CD4-positive, alpha-beta T cell treated with Interleukin-15 for 1 hour (primary cell): ENCODE data around the gene MAGI3.
"Not testable (repeated sequence)": the region's sequence is repeated elsewhere in the genome, so short reads cannot be mapped to it uniquely, and the experiment has no call there.

Experiments used
- DNase-seq: peaks from one replicate; pipeline ENCODE4 v3.0.0-alpha.2; 2020

MAGI3 gene

GRCh38 chr1:113717506-113717905, 327.2 kb downstream of the MAGI3 start:
- DNase-seq: not testable (repeated sequence)

GRCh38 chr1:113718621-113719020, 328.3 kb downstream of the MAGI3 start:
- DNase-seq: not testable (repeated sequence)

- DNase-seq: no peak
Observed at GRCh38 chr1:113721010-113721409, 330.7 kb downstream of the MAGI3 start.

- no peak for DNase-seq
Observed at GRCh38 chr1:113732802-113733201, 342.5 kb downstream of the MAGI3 start.

GRCh38 chr1:113734357-113735055, 344.2 kb downstream of the MAGI3 start:
- DNase-seq: no peak
